GM18502 (cell line): ENCODE measurements around the gene FAM117B.
"Not testable (repeated sequence)": the region's sequence is repeated elsewhere in the genome, so short reads cannot be mapped to it uniquely, and the experiment has no call there.

ENCODE experiments used
- ATAC-seq: cut with Tn5 transposase; IDR thresholded peaks from one replicate; pipeline ENCODE4 v1.9.1; 2021; ENCODE audit warnings: mild to moderate bottlenecking; ENCODE audit not compliant: unreplicated experiment, poor library complexity

Gene FAM117B

GRCh38 chr2:202635428-202636212, 851 bp downstream of the FAM117B start:
- ATAC-seq = peak; percentile 61

- ATAC-seq = peak; percentile 26
Observed at GRCh38 chr2:202636213-202636513, 1.4 kb downstream of the FAM117B start.

DNA sequence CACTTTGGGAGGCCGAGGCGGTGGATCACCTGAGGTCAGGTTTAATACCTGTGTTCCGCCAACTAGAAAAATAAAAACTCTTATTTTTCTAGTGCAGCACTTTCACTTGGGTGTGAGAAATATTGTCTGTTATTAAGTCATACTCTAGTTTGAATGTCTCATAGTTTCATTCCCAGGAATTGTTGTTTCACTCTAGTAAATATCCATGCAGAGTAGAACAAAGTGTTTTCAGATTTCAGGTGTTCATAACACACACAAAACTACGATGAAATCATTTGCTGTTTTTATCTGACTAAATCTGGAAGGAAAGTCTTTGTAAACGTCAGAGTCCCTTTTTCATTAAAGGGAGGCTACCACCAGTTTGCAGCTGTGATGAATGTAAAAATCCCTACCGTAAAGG, 4.0 kb downstream of the FAM117B start:
- ATAC-seq = no peak

DNA sequence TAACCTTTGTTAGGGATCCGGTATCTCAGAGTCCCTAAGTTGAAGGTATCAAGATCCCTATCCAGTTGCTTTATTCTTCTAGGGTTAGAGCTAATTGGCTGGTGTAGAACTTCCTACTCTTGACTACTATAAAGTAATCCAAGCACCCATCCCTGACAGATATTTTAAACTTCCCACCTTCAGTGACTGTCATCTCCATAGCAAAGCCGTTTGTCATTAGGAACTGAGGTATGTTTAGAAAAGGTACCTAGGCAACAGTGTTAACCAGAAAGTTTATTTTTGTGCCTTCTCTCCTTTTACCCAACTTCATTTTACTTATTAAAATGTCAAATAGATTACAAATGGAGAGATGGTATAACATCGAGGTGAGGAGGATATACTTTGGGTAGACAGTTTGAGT, 4.5 kb downstream of the FAM117B start:
- no peak for ATAC-seq

DNA sequence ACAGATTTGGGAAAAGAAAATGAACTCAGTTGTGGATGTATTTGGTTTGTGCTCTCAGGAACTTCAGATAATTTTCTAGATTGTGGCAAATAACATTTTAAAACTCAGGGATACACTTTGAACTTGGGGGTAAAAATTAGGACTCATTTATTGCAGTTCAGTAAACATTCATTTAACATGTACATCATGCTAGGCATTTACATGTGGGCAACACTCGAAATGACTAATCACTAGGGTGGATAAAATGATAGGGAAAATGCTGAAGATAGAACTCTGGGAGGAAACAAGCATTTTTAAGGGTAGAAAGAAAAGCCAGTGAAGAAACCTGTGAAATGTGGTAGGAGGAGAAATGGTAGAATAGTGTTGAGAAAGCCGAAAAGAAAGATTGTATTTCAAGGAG, 7.8 kb downstream of the FAM117B start:
- no peak for ATAC-seq

- no peak for ATAC-seq
Observed at GRCh38 chr2:202643012-202643858, 8.5 kb downstream of the FAM117B start.

- ATAC-seq = no peak
Observed at GRCh38 chr2:202652119-202652518, 17.4 kb downstream of the FAM117B start.

DNA sequence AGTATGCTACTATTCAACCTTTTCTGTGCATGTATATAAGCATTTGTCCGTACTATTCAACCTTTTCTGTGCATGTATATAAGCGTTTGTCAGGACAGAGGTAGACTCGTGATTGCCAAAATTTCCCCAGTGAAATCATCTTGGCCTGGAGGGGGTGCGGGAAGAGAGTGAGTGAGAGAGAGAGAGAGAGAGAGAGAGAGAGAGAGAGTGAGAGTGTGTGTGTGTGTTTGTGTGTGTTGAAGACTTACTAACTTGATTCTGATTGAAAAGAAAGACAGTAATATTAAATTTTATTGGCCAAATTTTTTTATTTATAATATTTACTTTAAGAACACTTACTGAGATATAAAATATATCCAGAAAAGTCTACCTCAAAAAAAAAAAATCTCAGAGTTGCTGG, 19.1 kb downstream of the FAM117B start:
- ATAC-seq = no peak

GRCh38 chr2:202657876-202658275, 23.1 kb downstream of the FAM117B start:
- no peak for ATAC-seq

- no peak for ATAC-seq
Observed at GRCh38 chr2:202660796-202661195, 26.0 kb downstream of the FAM117B start.

- ATAC-seq = no peak
Observed at GRCh38 chr2:202669841-202670240, 35.1 kb downstream of the FAM117B start.

DNA sequence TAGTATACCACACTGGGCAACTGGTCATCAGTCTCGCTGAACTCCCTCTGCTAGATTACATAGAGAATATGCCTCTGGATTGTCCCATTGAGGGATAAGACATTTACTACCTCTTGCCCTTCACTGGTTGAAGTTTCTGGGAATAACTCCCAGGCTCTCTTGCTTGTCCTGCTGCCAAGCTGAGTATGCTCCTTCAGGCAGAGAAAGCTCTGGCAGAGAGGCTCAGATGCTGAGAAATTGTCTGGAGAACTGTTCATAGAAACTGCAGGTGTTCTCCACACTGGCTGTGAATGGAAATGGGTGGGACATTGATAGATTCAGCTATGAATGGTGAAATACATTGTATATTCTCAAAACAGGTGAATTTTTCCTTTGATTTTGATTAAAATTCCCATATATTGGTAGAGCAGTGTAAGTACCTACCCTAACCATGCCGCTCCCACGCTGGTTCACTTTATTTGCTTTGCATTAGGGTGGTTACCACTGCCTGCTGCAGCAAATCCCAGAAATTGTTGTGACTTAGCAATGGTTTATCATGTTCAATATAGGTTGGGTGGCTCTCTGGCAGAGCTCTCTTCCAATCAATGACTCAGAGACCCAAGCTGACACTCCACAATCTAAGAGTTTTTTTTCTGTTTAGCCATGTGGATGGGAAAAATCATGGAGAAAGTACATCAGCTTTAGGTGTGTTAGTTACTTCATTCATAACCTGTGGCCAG, 36.7 kb downstream of the FAM117B start:
- ATAC-seq = no peak

DNA sequence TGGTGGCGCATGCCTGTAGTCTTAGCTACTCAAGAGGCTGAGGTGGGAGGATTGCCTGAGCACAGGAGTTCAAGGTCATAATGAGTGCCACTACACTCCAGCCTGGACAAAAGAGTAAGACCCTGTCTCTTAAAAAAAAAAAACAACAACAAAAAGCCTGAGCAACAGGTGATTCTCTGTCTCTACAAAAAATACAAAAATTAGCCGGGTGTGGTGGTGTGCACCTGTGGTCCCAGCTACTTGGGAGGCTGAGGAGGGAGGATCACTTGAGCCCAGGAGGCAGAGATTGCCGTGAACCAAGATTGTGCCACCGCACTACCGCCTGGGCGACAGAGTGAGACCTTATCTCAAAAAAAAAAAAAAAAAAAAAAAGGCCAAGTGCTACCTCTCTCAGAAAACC, 40.3 kb downstream of the FAM117B start:
- not testable (repeated sequence) for ATAC-seq

DNA sequence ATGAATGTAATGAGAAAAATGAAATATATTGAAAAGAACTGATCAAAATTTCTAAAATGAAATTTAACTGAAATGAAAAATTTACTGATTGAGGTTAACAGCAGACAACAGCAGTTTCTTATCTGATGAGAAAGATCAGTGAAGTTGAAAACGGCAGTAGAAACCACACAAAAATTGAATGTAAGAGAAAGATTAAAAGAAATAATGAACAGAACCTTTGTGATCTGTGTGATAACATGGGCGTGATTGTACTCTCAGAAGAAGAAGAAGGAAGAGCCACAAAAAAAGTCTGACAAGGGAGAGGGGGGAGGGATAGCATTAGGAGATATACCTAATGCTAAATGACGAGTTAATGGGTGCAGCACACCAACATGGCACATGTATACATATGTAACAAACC, 45.2 kb downstream of the FAM117B start:
- no peak for ATAC-seq

- no peak for ATAC-seq
Observed at GRCh38 chr2:202680512-202680911, 45.7 kb downstream of the FAM117B start.

DNA sequence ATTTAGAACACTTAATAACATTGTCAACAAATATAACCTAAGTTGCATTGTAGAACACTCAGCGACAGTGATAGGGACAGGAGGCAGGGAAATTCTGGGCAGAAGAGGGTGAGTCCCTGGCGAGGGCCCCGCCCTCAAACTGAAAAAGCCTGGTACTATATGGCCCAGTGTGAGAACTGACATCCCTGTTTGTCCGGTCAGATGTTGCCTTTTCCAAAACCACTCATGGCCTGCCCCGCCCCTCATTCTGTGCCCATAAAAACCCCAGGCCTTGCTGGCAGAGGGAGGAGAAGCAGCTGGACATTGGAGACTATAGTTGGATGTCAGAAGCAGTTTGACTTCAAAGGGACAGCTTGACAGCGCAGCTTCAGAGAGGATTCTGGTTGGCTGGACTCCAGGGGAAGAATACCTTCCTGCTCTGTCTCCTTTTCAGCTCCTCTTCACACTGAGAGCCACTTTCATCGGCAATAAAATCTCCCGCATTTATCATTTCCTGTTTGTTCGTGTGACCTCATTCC, 47.0 kb downstream of the FAM117B start:
- ATAC-seq = no peak

DNA sequence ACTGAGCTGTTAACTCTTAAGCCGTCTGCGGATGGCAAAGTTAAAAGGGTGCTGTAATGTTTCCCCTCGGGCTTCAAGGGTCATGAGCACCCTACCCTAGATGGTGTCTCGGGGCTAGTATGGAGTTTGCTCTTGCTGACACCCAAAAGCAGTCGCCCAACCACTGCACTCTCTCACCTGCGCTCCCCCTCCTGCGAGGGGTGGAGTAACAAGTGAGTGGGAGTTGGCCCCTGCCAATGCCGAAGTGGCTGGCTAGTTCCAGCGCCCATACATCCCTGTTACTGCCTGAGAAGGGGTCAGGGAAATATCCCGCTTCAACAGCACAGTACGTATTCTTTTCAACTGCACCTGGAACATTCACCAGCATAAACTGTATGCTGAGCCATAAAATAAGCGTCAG, 47.5 kb downstream of the FAM117B start:
- no peak for ATAC-seq

DNA sequence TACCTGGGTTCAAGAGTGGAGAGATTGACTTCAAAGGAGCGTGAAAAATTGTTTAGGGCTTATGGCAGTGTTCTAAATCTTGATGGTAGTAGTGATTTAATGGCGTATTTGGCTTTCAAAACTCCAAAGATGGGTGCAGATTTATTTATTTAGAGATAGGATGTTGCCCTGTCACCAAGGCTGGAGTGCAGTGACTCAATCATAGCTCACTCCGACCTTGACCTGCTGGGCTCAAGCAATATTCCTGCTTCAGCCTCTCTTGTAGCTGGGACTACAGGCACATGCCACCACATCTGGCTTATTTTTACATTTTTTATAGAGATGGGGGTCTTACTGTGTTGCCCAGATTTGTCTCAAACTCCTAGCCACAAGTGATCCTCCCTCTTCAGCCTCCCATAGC, 52.5 kb downstream of the FAM117B start:
- no peak for ATAC-seq

- no peak for ATAC-seq
Observed at GRCh38 chr2:202689459-202689858, 54.7 kb downstream of the FAM117B start.

- ATAC-seq = no peak
Observed at GRCh38 chr2:202689898-202690297, 55.1 kb downstream of the FAM117B start.

GRCh38 chr2:202690321-202690900, 55.6 kb downstream of the FAM117B start:
- no peak for ATAC-seq
